ENCODE results near the gene HDAC10.

The HDAC10 gene

GRCh38 chr22:50252082-50253045, 1.3 kb upstream of the HDAC10 start:
- no peaks in the 10 kb centered on the region for H3K9me3 Mint-ChIP-seq
- no peak overlapping the region for H3K27ac Mint-ChIP-seq
- no peaks in the 10 kb centered on the region for H3K27me3 Mint-ChIP-seq (ENCODE audit: low read depth, poor library complexity)
- H3K4me1 Mint-ChIP-seq, result peaks cover 19% of the 10 kb centered on the region
- no peaks in the 10 kb centered on the region for H3K36me3 Mint-ChIP-seq (ENCODE audit: low read depth)
- no peak overlapping the region for H3K4me3 Mint-ChIP-seq
- TF ChIP-seq CTCF (IDR thresholded peaks at IDR 0.05), result peak; percentile 41
- peak; percentile 64 for DNase-seq

GRCh38 chr22:50251477-50252081, 514 bp upstream of the HDAC10 start:
- no peak overlapping the region for H3K4me3 Mint-ChIP-seq
- no peak overlapping the region for H3K27ac Mint-ChIP-seq
- H3K36me3 Mint-ChIP-seq (ENCODE audit: low read depth), result no peaks in the 10 kb centered on the region

GRCh38 chr22:50250249-50250554, 863 bp downstream of the HDAC10 start:
- TF ChIP-seq CTCF (IDR thresholded peaks at IDR 0.05), result no peak
- Mint-ChIP-seq H3K27ac (no peak overlapping the region), H3K9me3 (no peaks in the 10 kb centered on the region), H3K4me1 (peaks cover 20% of the 10 kb centered on the region), H3K27me3 (ENCODE audit: low read depth, poor library complexity) (no peaks in the 10 kb centered on the region), H3K36me3 (ENCODE audit: low read depth) (no peaks in the 10 kb centered on the region), H3K4me3 (peak overlapping the region; percentile 77)
- DNase-seq, result no peak

More at GRCh38 chr22:50251477-50252081, 514 bp upstream of the HDAC10 start:
- no peak for TF ChIP-seq CTCF (IDR thresholded peaks at IDR 0.05)
- H3K4me1 Mint-ChIP-seq, result peaks cover 20% of the 10 kb centered on the region
- no peaks in the 10 kb centered on the region for H3K9me3 Mint-ChIP-seq
- no peak for DNase-seq
- H3K27me3 Mint-ChIP-seq (ENCODE audit: low read depth, poor library complexity), result no peaks in the 10 kb centered on the region

- no peak for TF ChIP-seq CTCF (IDR thresholded peaks at IDR 0.05)
- peak overlapping the region; percentile 77 for H3K4me3 Mint-ChIP-seq
- no peaks in the 10 kb centered on the region for H3K9me3 Mint-ChIP-seq
- peaks cover 26% of the 10 kb centered on the region for H3K4me1 Mint-ChIP-seq
- no peak overlapping the region for H3K27ac Mint-ChIP-seq
- no peaks in the 10 kb centered on the region for H3K36me3 Mint-ChIP-seq (ENCODE audit: low read depth)
- H3K27me3 Mint-ChIP-seq (ENCODE audit: low read depth, poor library complexity), result no peaks in the 10 kb centered on the region
- DNase-seq, result no peak
Observed at GRCh38 chr22:50249341-50250248, 1.5 kb downstream of the HDAC10 start.

- no peak overlapping the region for H3K27ac Mint-ChIP-seq
- DNase-seq, result no peak
- no peaks in the 10 kb centered on the region for H3K27me3 Mint-ChIP-seq (ENCODE audit: low read depth, poor library complexity)
- peaks cover 36% of the 10 kb centered on the region for H3K4me1 Mint-ChIP-seq
- no peaks in the 10 kb centered on the region for H3K9me3 Mint-ChIP-seq
- H3K4me3 Mint-ChIP-seq, result no peak overlapping the region
- no peaks in the 10 kb centered on the region for H3K36me3 Mint-ChIP-seq (ENCODE audit: low read depth)
- TF ChIP-seq CTCF (IDR thresholded peaks at IDR 0.05), result no peak
Observed at GRCh38 chr22:50248196-50249081, 2.6 kb downstream of the HDAC10 start.
